Fibroblast of pulmonary artery (primary cell): ENCODE measurements around the gene AQP12B.

Experiments
- DNase-seq: peaks from one replicate; pipeline ENCODE4 v3.0.0-alpha.2; 2010; ENCODE audit warnings: low read depth
- H3K4me3 ChIP-seq: replicated peaks from 2 replicates; pipeline ENCODE4 v1.5.1; 2011; ENCODE audit warnings: low read depth, mild to moderate bottlenecking, control low read depth, low read length, moderate library complexity
- CTCF ChIP-seq: IDR thresholded peaks from 2 replicates; pipeline ENCODE4 v1.5.1; 2011; ENCODE audit warnings: mild to moderate bottlenecking, control low read depth, low read length, inconsistent platforms; ENCODE audit errors: missing control alignments

Gene AQP12B

GRCh38 chr2:240631548-240632305 is 51.0 kb downstream of the AQP12B start:
- DNase-seq = no peak
- H3K4me3 ChIP-seq = no peak overlapping the region
- no peak for TF ChIP-seq CTCF

- no peak for TF ChIP-seq CTCF
- no peak for DNase-seq
- H3K4me3 ChIP-seq = no peak overlapping the region
These were observed 51.7 kb downstream of the AQP12B start for GRCh38 chr2:240630771-240631547.

GRCh38 chr2:240629968-240630770 is 52.5 kb downstream of the AQP12B start:
- no peak for TF ChIP-seq CTCF
- H3K4me3 ChIP-seq = no peak overlapping the region

GRCh38 chr2:240629619-240629967 is 53.1 kb downstream of the AQP12B start:
- no peak for TF ChIP-seq CTCF
- no peak for DNase-seq
- H3K4me3 ChIP-seq = no peak overlapping the region

More at GRCh38 chr2:240629968-240630770, 52.5 kb downstream of the AQP12B start:
- no peak for DNase-seq

- DNase-seq = no peak
- TF ChIP-seq CTCF = no peak
- no peak overlapping the region for H3K4me3 ChIP-seq
These were observed 53.7 kb downstream of the AQP12B start for GRCh38 chr2:240628808-240629618.

- no peak overlapping the region for H3K4me3 ChIP-seq
- no peak for TF ChIP-seq CTCF
- DNase-seq = no peak
These were observed 54.2 kb downstream of the AQP12B start for GRCh38 chr2:240628507-240628807.
